ENCODE measurements around the gene AKR1E2. TPM values are rescaled to one million over a fixed set of nuclear protein-coding genes. Genes with fewer than 3 reads are reported as not detected.
A peak's percentile ranks its signal among the peaks of the same experiment; 100 is the strongest.

Gene AKR1E2
- total and polyA plus RNA-seq, 9 of the 15 experiments (the other 6 are each of a cell fraction or from before 2014, with no cell fraction given), result 4.2 to 16.6 (median 9.8) TPM

GRCh38 chr10:4883079-4883739 is 57.2 kb downstream of the AKR1E2 start (continued):
- TF ChIP-seq E2F4 (CRISPR knock-in tag; IDR thresholded peaks at IDR 0.05; ENCODE audit: low read depth) (no peak), RBM17 (IDR thresholded peaks at IDR 0.05; ENCODE audit: borderline replicate concordance, low read depth, low read length) (no peak), FOSL1 (tag; conservative IDR thresholded peaks at IDR 0.05) (peak; percentile 95), MTA1 (IDR thresholded peaks at IDR 0.05; ENCODE audit: borderline replicate concordance) (no peak), ZNF589 (CRISPR knock-in tag; IDR thresholded peaks at IDR 0.05; ENCODE audit: low read depth) (peak; percentile 8; the same call in 1 of the 2 replicates), PML (IDR thresholded peaks at IDR 0.05; ENCODE audit: low read length) (no peak), GATAD2A (IDR thresholded peaks at IDR 0.05) (no peak), E2F1 (CRISPR knock-in tag; IDR thresholded peaks at IDR 0.05) (no peak), MAFK (IDR thresholded peaks at IDR 0.05; ENCODE audit: low read length) (peak; percentile 67; the same call in 1 of the 2 replicates), ZEB2 (IDR thresholded peaks at IDR 0.05) (peak; percentile 61), MYBL2 (IDR thresholded peaks at IDR 0.05; ENCODE audit: low read depth) (no peak), MYBL2 (CRISPR knock-in tag; IDR thresholded peaks at IDR 0.05; ENCODE audit: borderline replicate concordance) (no peak), ZNF395 (CRISPR knock-in tag; IDR thresholded peaks at IDR 0.05) (peak; percentile 67)
